Measurements from ENCODE around the gene TYW1B.
"Not testable (repeated sequence)": the region's sequence is repeated elsewhere in the genome, so short reads cannot be mapped to it uniquely, and the experiment has no call there.

- TF ChIP-seq, protein P1, sequence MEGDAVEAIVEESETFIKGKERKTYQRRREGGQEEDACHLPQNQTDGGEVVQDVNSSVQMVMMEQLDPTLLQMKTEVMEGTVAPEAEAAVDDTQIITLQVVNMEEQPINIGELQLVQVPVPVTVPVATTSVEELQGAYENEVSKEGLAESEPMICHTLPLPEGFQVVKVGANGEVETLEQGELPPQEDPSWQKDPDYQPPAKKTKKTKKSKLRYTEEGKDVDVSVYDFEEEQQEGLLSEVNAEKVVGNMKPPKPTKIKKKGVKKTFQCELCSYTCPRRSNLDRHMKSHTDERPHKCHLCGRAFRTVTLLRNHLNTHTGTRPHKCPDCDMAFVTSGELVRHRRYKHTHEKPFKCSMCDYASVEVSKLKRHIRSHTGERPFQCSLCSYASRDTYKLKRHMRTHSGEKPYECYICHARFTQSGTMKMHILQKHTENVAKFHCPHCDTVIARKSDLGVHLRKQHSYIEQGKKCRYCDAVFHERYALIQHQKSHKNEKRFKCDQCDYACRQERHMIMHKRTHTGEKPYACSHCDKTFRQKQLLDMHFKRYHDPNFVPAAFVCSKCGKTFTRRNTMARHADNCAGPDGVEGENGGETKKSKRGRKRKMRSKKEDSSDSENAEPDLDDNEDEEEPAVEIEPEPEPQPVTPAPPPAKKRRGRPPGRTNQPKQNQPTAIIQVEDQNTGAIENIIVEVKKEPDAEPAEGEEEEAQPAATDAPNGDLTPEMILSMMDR (IDR thresholded peaks at IDR 0.05), result not testable (repeated sequence)
- TF ChIP-seq POLR2A, EP300, POLR2AphosphoS5 (IDR thresholded peaks at IDR 0.05): not testable (repeated sequence)
Observed at GRCh38 chr7:72858846-72859400, 30.9 kb upstream of the TYW1B start.

Data from suprapubic skin (tissue), 4 donors.